ENCODE data around the gene TTL. TPM values are rescaled to one million over a fixed set of nuclear protein-coding genes. Genes with fewer than 3 reads are reported as not detected.

Gene TTL
- total and polyA plus RNA-seq, 5 donors = 12.5 to 41.9 (median 38.7) TPM

DNA sequence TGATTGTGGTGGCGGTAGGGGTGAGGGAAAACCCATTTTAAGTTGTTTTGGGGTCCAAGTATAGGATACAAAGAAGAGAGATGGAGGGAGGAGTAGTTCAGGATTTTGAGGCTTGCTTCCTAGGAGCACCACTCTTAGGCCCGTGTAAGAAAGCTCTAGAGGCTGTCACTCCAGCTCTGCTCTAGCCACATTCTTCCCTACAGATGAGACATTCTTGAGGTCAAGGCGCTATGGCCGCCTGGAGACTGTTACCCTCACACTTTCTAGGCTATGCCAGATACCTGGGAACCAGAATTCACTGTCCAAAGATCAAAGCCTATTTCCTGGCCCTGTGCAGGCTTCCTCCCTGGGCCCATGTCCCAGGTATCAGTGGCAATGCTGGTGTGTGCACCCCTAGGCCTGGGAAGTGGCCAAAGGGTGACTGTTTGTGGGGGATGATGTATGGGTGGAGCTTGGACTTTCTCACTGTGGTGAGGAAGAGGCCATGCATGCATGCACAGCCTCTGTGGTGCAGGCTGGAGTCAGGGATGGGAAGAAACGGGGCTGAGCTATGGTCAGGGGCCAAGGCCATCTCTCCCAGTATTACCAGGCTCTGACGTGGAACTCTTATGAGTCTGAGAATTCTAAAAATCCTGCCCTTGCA, 7.0 kb upstream of the TTL start:
- no peak overlapping the region for H3K4me3 ChIP-seq (ENCODE audit: low read length)
- WGBS = 80% methylated on average over 6 of the region's 6 CpGs
- ATAC-seq (no peak), DNase-seq (no peak)
- no peak overlapping the region for H3K27ac ChIP-seq (ENCODE audit: low read length)
- H3K9me3 ChIP-seq (ENCODE audit: control insufficient read depth, low read length) = no peaks in the 10 kb centered on the region
- H3K4me1 ChIP-seq (ENCODE audit: control insufficient read depth, insufficient read depth, low read length) = no peaks in the 10 kb centered on the region
- H3K27me3 ChIP-seq (ENCODE audit: control insufficient read depth, insufficient read depth) = no peaks in the 10 kb centered on the region
- intact Hi-C loops (cut with DNase I) = no loop called here

DNA sequence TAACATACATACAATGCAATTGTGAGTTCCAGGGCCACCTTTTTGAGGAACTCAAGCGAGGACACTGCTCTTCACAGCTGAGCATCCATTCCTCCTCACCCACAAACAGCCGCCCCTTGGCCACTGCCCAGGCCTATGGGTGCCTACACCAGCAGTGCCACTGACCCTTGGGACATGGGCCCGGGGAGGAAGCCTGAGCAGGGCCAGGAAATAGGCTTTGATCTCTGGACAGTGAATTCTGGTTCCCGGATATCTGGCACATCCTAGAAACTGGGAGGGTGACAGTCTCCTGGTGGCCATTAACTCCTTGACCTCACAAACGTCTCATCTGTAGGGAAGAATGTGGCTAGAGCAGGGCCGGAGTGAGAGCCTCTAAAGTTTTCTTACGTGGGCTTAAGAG, 5.5 kb upstream of the TTL start:
- H3K27me3 ChIP-seq (ENCODE audit: control insufficient read depth, insufficient read depth) = no peaks in the 10 kb centered on the region
- DNase-seq = no peak
- no peaks in the 10 kb centered on the region for H3K4me1 ChIP-seq (ENCODE audit: control insufficient read depth, insufficient read depth, low read length)
- intact Hi-C loops (cut with DNase I) = no loop called here
- 64% methylated on average over 7 of the region's 7 CpGs for WGBS
- no peak for ATAC-seq
- H3K27ac ChIP-seq (ENCODE audit: low read length) = no peak overlapping the region
- no peak overlapping the region for H3K4me3 ChIP-seq (ENCODE audit: low read length)
- H3K9me3 ChIP-seq (ENCODE audit: control insufficient read depth, low read length) = no peaks in the 10 kb centered on the region

DNA sequence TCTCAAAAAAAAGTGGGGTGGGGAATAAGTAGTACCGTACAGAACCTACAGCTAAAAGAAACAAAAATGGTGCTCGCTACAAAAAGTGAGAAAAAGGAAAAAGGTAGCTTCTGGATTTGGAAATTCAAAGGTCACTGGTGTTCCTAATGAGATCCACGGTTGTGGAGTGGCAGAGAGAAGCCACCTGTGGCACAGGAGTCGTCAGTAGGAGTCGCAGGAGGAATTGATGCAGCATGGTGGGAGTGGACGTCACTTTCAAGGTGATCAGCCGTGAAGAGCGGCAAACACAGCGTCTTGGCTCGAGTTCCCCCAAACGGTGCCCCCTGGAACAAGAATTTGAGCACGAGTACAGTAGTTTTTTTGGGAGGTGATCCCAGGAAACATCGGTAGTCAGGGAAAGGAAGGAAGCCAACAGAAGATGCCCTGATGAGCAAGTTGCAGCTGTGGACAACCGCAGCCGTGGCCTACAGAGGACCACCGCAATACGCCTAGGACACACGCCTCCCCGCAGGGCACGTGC, 1.4 kb upstream of the TTL start:
- no peak overlapping the region for H3K27ac ChIP-seq (ENCODE audit: low read length)
- 16% methylated on average over 20 of the region's 20 CpGs for WGBS
- intact Hi-C loops (cut with DNase I) = loop anchor here in 1 of 4 donors (5.0 kb wide), 1 partner anchor 102 kb away; the partner anchor contains the start of gene CHCHD5
- H3K4me3 ChIP-seq (ENCODE audit: low read length) = no peak overlapping the region
- H3K27me3 ChIP-seq (ENCODE audit: control insufficient read depth, insufficient read depth) = no peaks in the 10 kb centered on the region
- DNase-seq (no peak), ATAC-seq (no peak)
- no peaks in the 10 kb centered on the region for H3K9me3 ChIP-seq (ENCODE audit: control insufficient read depth, low read length)
- peaks cover 9% of the 10 kb centered on the region for H3K4me1 ChIP-seq (ENCODE audit: control insufficient read depth, insufficient read depth, low read length)

DNA sequence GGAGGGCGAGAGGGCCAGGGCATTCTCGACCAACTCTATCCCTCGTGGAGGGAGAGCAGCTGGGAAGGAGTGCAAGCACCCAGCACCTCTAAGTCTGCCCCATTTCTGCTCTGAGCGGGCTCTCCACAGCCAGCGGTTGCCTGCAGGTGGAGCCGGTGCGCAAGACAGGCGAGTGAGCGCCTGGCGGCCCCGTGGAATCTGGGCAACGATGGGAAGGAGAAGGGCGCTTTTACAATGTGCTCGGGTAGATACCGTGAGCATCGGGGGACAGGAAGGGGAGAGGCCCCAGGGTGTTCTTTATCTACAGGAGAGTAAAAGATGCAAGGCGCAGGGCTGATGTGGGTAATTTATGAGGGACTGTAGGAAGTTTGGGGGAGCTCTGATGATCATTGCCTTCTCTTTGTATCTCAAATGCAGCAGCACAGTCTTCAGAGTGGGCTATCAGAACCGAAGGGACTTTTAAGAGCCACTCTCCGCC, 867 bp upstream of the TTL start:
- peak overlapping the region; percentile 82 for H3K4me3 ChIP-seq (ENCODE audit: low read length)
- peak; percentile 83 to 94 (median 91) for DNase-seq
- H3K27ac ChIP-seq (ENCODE audit: low read length) = peak overlapping the region; percentile 37
- peak; percentile 92 for ATAC-seq
- under 1% methylated on average over 19 of the region's 19 CpGs for WGBS
- H3K9me3 ChIP-seq (ENCODE audit: control insufficient read depth, low read length) = no peaks in the 10 kb centered on the region
- H3K4me1 ChIP-seq (ENCODE audit: control insufficient read depth, insufficient read depth, low read length) = peaks cover 9% of the 10 kb centered on the region
- H3K27me3 ChIP-seq (ENCODE audit: control insufficient read depth, insufficient read depth) = no peaks in the 10 kb centered on the region
- intact Hi-C loops (cut with DNase I) = loop anchor here in 1 of 4 donors (5.0 kb wide), 1 partner anchor 101 kb away; the partner anchor contains the start of gene CHCHD5

DNA sequence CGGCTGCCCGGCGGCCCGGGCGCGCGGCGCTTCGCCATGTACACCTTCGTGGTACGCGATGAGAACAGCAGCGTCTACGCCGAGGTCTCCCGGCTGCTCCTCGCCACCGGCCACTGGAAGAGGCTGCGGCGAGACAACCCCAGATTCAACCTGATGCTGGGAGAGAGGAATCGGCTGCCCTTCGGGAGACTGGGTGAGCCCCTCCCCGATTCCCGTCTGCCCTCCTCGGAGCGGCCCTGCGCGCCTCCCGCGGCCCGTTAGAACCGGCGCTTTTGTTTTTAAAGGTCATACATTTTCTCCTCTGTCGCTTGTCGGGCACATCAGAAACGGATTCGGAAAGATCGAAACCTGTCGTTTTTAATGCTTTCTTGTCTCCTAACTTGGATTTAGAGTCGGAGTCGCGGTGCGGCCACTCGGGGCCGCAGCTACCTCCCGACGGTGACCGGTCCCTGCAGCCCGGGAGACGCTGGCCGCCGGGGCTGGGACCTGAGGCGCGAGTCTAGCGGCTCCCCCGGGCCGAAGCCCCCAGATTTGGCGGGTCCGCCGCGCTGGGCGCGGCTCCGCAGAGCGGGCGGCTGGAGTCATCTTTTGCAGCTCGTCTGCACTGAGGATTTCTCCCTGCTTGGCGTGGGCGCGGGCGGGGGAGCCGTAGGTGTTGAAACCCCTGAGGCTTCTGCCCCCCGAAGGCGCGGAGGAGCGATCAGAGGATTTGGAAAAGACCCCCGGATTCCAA, 519 bp downstream of the TTL start:
- H3K27me3 ChIP-seq (ENCODE audit: control insufficient read depth, insufficient read depth) = no peaks in the 10 kb centered on the region
- under 1% methylated on average over 77 of the region's 77 CpGs for WGBS
- peaks cover 9% of the 10 kb centered on the region for H3K4me1 ChIP-seq (ENCODE audit: control insufficient read depth, insufficient read depth, low read length)
- intact Hi-C loops (cut with DNase I) = loop anchor here in 1 of 4 donors (5.0 kb wide), 1 partner anchor 100 kb away; the partner anchor contains the start of gene CHCHD5
- ATAC-seq (peak; percentile 13 to 31), DNase-seq (peak; percentile 43 to 75 (median 72))
- H3K27ac ChIP-seq (ENCODE audit: low read length) = peak overlapping the region; percentile 95
- peak overlapping the region; percentile 82 for H3K4me3 ChIP-seq (ENCODE audit: low read length)
- no peaks in the 10 kb centered on the region for H3K9me3 ChIP-seq (ENCODE audit: control insufficient read depth, low read length)

DNA sequence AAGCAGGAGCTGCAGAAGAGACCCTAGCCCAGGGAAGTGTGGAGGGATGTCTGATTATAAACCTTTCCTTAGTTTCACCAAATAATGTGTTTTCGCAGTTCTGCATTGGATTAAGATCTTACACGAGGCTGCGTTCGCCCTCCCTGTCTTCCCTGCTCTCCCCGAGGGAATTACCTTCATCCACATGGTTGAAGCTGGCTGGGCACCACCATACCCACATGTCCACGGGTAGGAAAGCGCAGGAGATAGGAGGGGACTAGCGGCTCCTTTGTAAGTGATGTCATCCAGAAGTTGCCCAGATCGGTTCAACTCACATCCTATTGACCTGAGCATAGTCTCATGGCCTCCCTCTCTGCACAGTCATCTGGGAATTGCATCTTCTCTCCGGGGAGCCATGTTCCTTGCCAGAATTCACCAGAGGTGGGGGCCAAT, 1.1 kb downstream of the TTL start:
- ATAC-seq (peak in 1 of 2 donors; percentile 19), DNase-seq (no peak)
- Histone ChIP-seq H3K27ac (ENCODE audit: low read length) (no peak overlapping the region), H3K9me3 (ENCODE audit: control insufficient read depth, low read length) (no peaks in the 10 kb centered on the region), H3K27me3 (ENCODE audit: control insufficient read depth, insufficient read depth) (no peaks in the 10 kb centered on the region), H3K4me3 (ENCODE audit: low read length) (peak overlapping the region; percentile 82), H3K4me1 (ENCODE audit: control insufficient read depth, insufficient read depth, low read length) (peaks cover 12% of the 10 kb centered on the region)
- WGBS = 6% methylated on average over 10 of the region's 10 CpGs
- intact Hi-C loops (cut with DNase I) = loop anchor here in 1 of 4 donors (5.0 kb wide), 1 partner anchor 99 kb away; the partner anchor contains the start of gene CHCHD5

DNA sequence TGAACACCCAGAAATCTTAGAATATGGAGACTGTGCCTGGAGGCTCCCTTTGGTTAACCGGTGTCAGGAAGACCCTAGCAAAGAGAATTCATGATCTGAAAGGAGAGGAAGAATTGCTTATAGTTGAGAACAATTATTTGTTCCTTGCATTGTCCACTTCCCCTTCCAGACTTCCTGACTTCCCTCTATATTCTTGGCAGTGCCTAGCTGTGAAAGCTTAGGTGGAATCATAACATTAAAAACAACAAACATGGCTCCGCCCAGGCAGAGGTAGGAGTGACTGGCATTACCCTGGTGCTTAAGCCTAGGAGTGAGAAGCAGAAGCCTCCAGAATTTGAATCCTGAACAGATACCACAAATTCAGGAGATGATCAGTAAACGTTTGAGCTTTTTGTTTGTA, 1.9 kb downstream of the TTL start:
- WGBS = 76% methylated on average over 3 of the region's 3 CpGs
- peaks cover 12% of the 10 kb centered on the region for H3K4me1 ChIP-seq (ENCODE audit: control insufficient read depth, insufficient read depth, low read length)
- no peak for DNase-seq
- H3K4me3 ChIP-seq (ENCODE audit: low read length) = no peak overlapping the region
- H3K27ac ChIP-seq (ENCODE audit: low read length) = no peak overlapping the region
- H3K27me3 ChIP-seq (ENCODE audit: control insufficient read depth, insufficient read depth) = no peaks in the 10 kb centered on the region
- no peak for ATAC-seq
- intact Hi-C loops (cut with DNase I) = loop anchor here in 1 of 4 donors (5.0 kb wide), 1 partner anchor 98 kb away; the partner anchor contains the start of gene CHCHD5
- H3K9me3 ChIP-seq (ENCODE audit: control insufficient read depth, low read length) = no peaks in the 10 kb centered on the region

DNA sequence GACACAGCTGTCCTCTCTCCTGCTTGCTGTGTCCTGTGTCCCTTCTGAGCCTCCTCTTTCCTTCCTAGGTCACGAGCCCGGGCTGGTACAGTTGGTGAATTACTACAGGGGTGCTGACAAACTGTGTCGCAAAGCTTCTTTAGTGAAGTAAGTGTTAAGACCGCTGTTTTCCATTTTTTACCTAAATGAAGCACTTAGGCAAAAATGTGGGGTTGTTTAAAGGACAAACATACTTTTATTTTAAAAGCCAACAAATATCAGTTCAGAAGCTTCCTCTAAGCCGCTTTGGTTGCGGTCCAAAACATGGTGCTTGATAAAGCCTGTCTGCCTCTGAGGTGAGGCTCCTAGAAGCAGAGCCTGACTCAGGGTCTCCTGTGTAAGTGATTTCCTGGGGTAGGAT, 3.9 kb downstream of the TTL start:
- Histone ChIP-seq H3K27me3 (ENCODE audit: control insufficient read depth, insufficient read depth) (no peaks in the 10 kb centered on the region), H3K4me3 (ENCODE audit: low read length) (no peak overlapping the region), H3K4me1 (ENCODE audit: control insufficient read depth, insufficient read depth, low read length) (peaks cover 12% of the 10 kb centered on the region), H3K9me3 (ENCODE audit: control insufficient read depth, low read length) (no peaks in the 10 kb centered on the region), H3K27ac (ENCODE audit: low read length) (no peak overlapping the region)
- WGBS = 90% methylated on average over 6 of the region's 6 CpGs
- DNase-seq = no peak
- intact Hi-C loops (cut with DNase I) = no loop called here
- no peak for ATAC-seq

DNA sequence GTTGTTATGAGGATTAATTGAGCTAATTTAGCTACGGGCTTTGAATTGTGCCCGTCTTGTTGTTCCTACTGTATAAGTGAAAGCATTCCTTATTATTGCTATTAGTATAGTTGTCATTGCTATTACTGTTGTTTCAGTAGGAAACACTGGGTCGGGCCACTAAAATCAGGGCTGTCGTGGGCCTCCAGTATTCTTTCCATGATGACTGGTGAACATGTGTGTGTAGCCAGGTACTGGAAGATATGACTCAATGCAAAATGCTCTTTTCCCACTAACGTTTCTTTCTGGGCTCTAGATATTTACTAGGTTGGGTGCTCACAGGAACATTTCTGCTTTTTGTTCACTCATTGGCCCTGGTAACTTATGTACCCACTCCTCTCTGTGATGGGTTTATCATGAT, 4.9 kb downstream of the TTL start:
- WGBS = 92% methylated on average over 5 of the region's 5 CpGs
- ATAC-seq = no peak
- DNase-seq = no peak

DNA sequence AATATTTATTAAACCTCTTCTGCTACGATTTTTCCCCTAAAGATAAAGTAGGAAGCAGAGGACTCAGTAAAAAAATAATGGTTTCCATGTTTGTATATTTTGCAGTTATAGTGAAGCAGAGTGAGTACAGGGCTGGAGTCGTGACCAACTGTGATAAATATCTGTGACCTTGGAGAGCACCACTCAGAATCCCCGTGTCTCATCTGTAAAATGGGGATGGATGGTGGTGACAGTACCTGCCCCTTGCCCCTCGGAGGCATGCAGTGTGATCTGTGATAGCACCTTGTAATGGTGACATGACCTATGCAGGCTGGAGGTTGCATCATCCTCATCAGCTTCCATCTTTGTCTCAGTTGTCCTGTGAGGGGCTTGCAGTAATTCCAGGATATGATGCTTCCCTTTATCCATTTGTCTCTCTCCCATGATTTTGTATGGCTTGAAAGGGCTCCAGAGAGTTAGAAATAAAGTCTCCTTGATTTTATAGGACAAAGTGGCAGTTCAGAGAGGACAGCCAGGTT, 5.5 kb downstream of the TTL start:
- H3K9me3 ChIP-seq (ENCODE audit: control insufficient read depth, low read length) = no peaks in the 10 kb centered on the region
- intact Hi-C loops (cut with DNase I) = no loop called here
- ATAC-seq (no peak), DNase-seq (no peak)
- 84% methylated on average over 4 of the region's 4 CpGs for WGBS
- H3K27me3 ChIP-seq (ENCODE audit: control insufficient read depth, insufficient read depth) = no peaks in the 10 kb centered on the region
- H3K27ac ChIP-seq (ENCODE audit: low read length) = no peak overlapping the region
- H3K4me3 ChIP-seq (ENCODE audit: low read length) = no peak overlapping the region
- peaks cover 12% of the 10 kb centered on the region for H3K4me1 ChIP-seq (ENCODE audit: control insufficient read depth, insufficient read depth, low read length)

More for the DNA sequence above, 4.9 kb downstream of the TTL start:
- intact Hi-C loops (cut with DNase I) = no loop called here
- H3K4me1 ChIP-seq (ENCODE audit: control insufficient read depth, insufficient read depth, low read length) = peaks cover 12% of the 10 kb centered on the region
- no peaks in the 10 kb centered on the region for H3K27me3 ChIP-seq (ENCODE audit: control insufficient read depth, insufficient read depth)
- no peak overlapping the region for H3K4me3 ChIP-seq (ENCODE audit: low read length)
- no peak overlapping the region for H3K27ac ChIP-seq (ENCODE audit: low read length)
- H3K9me3 ChIP-seq (ENCODE audit: control insufficient read depth, low read length) = no peaks in the 10 kb centered on the region

DNA sequence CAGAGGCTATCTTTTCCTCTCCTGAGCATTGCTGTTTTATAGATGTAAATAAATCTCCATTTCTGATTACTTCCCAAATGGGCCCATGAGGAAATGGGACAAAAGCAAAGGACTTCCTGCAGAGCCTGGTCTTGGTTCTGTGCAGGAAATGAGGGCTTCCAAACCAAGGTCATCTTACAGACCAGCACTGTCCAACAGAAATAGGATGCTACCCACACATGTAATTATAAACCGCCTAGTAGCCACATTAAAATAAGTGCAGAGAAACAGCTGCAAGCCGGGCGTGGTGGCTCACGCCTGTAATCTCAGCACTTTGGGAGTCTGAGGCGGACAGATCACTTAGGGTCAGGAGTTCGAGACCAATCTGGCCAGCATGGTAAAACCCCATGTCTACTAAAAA, 6.2 kb downstream of the TTL start:
- Histone ChIP-seq H3K27ac (ENCODE audit: low read length) (no peak overlapping the region), H3K27me3 (ENCODE audit: control insufficient read depth, insufficient read depth) (no peaks in the 10 kb centered on the region), H3K9me3 (ENCODE audit: control insufficient read depth, low read length) (no peaks in the 10 kb centered on the region), H3K4me3 (ENCODE audit: low read length) (no peak overlapping the region), H3K4me1 (ENCODE audit: control insufficient read depth, insufficient read depth, low read length) (peaks cover 9% of the 10 kb centered on the region)
- intact Hi-C loops (cut with DNase I) = no loop called here
- no peak for ATAC-seq
- 74% methylated on average over 6 of the region's 6 CpGs for WGBS
- DNase-seq = no peak
